Common myeloid progenitor, CD34-positive (primary cell): ENCODE measurements around the gene TNFAIP2.
A peak's percentile ranks its signal among the peaks of the same experiment; 100 is the strongest.

Experiments used
- CTCF ChIA-PET: fragments of 350-600 bp; sonication (Branson Sonifier 250); formaldehyde crosslinking; loops from one replicate; lab custom pipeline; 2021; ENCODE audit warnings: antibody characterized with exemption; lab: Charles Lee
- POLR2A ChIA-PET: fragments of 350-600 bp; sonication (Branson Sonifier 250); formaldehyde crosslinking; loops from one replicate; lab custom pipeline; 2021; ENCODE audit warnings: antibody characterized with exemption; lab: Charles Lee
- DNase-seq, 3 donors: peaks; one replicate each; pipeline versions ENCODE4 v3.0.0 to v3.0.0-alpha.2; 2013
- H3K27ac ChIP-seq, 2 experiments: 1 replicate in 1 of 2; 2 replicates in 1 of 2; pipeline ENCODE4 v1.7.0; 2013; ENCODE audit warnings: inconsistent platforms in 2 of 2, low read length in 2 of 2, mild to moderate bottlenecking in 2 of 2, low read depth in 1 of 2, moderate library complexity in 1 of 2; ENCODE audit not compliant: severe bottlenecking in 2 of 2, insufficient read depth in 1 of 2, poor library complexity in 1 of 2
- H3K27me3 ChIP-seq, 5 experiments: replicated peaks in 2 of 5; 1 replicate in 3 of 5; 2 replicates in 2 of 5; pipeline versions ENCODE4 v1.6.1 to v1.7.0; 2013; ENCODE audit warnings: low read length in 4 of 5, mild to moderate bottlenecking in 2 of 5, moderate library complexity in 2 of 5, inconsistent platforms in 1 of 5; ENCODE audit not compliant: insufficient read depth in 5 of 5, control insufficient read depth in 4 of 5
- H3K36me3 ChIP-seq, 4 experiments: 1 replicate in 2 of 4; 2 replicates in 2 of 4; pipeline versions ENCODE4 v1.6.1 to v1.7.0; 2013; ENCODE audit warnings: low read length in 3 of 4, control low read depth in 1 of 4, mild to moderate bottlenecking in 1 of 4; ENCODE audit not compliant: control insufficient read depth in 4 of 4, insufficient read depth in 4 of 4
- H3K4me1 ChIP-seq, 4 experiments: 1 replicate in 3 of 4; 2 replicates in 1 of 4; pipeline versions ENCODE4 v1.6.1 to v1.7.1; 2013; ENCODE audit warnings: low read length in 3 of 4, mild to moderate bottlenecking in 3 of 4, control low read depth in 1 of 4, inconsistent platforms in 1 of 4, moderate library complexity in 1 of 4; ENCODE audit not compliant: control insufficient read depth in 4 of 4, insufficient read depth in 4 of 4; ENCODE audit errors: control extremely low read depth in 1 of 4
- H3K4me3 ChIP-seq, 7 experiments: 1 replicate in 4 of 7; 2 replicates in 3 of 7; pipeline versions ENCODE4 v1.5.1 to v1.7.0; 2013; ENCODE audit warnings: mild to moderate bottlenecking in 7 of 7, low read length in 6 of 7, moderate library complexity in 6 of 7, inconsistent platforms in 2 of 7, low read depth in 2 of 7, control low read depth in 1 of 7; ENCODE audit not compliant: insufficient read depth in 4 of 7, control insufficient read depth in 1 of 7; ENCODE audit errors: extremely low read depth in 1 of 7
- H3K9me3 ChIP-seq, 5 experiments: 1 replicate in 4 of 5; 2 replicates in 1 of 5; pipeline versions ENCODE4 v1.6.1 to v1.7.1; 2013; ENCODE audit warnings: low read length in 4 of 5, mild to moderate bottlenecking in 2 of 5, inconsistent platforms in 1 of 5, low read depth in 1 of 5, moderate library complexity in 1 of 5; ENCODE audit not compliant: control insufficient read depth in 4 of 5, insufficient read depth in 2 of 5; ENCODE audit errors: control extremely low read depth in 1 of 5
- WGBS: methylation state at CpG from one replicate; pipeline ENCODE4 v1.1.5; 2013; ENCODE audit not compliant: insufficient coverage; 5-methylcytosine and 5-hydroxymethylcytosine counted together

Gene TNFAIP2

GRCh38 chr14:103102689-103103260 is 20.5 kb upstream of the TNFAIP2 start:
- ChIA-PET CTCF (interaction anchor here (0.5 to 12.2 kb wide), 13 partner anchors 7 to 1860 kb away, joined by 3 to 179 read pairs (median 5); partner anchors contain the start of gene EXOC3L4), POLR2A (interaction anchor here (0.9 kb wide), 1 partner anchor 38 kb away, joined by 4 read pairs; no protein-coding TSS in a partner anchor)
- no peak overlapping the region for H3K27ac ChIP-seq
- peaks cover 0 to 36% (median 25%) of the 10 kb centered on the region in 4 experiments for H3K4me1 ChIP-seq
- no peak for DNase-seq
- H3K27me3 ChIP-seq = peaks cover 0 to 41% (median 20%) of the 10 kb centered on the region in 5 experiments
- 37% methylated on average over 26 of the region's 39 CpGs for WGBS
- H3K36me3 ChIP-seq = no peaks in the 10 kb centered on the region
- peak overlapping the region in 1 of 7 experiments; percentile 17 for H3K4me3 ChIP-seq
- no peaks in the 10 kb centered on the region for H3K9me3 ChIP-seq

- WGBS = 13% methylated on average over 53 of the region's 68 CpGs
- H3K9me3 ChIP-seq = no peaks in the 10 kb centered on the region
- peak overlapping the region in 3 of 7 experiments; percentile 26 to 50 (median 39) for H3K4me3 ChIP-seq
- no peaks in the 10 kb centered on the region for H3K36me3 ChIP-seq
- peaks cover 0 to 41% (median 30%) of the 10 kb centered on the region in 4 experiments for H3K4me1 ChIP-seq
- ChIA-PET CTCF (interaction anchor here (0.6 to 12.2 kb wide), 21 partner anchors 8 to 1861 kb away, joined by 3 to 179 read pairs (median 7); partner anchors contain the start of genes EXOC3L4 and TNFAIP2), POLR2A (interaction anchor here (0.5 to 2.2 kb wide), 3 partner anchors 34 to 270 kb away, joined by 3 to 7 read pairs (median 4); no protein-coding TSS in a partner anchor)
- H3K27ac ChIP-seq = no peak overlapping the region
- peaks cover 0 to 41% (median 20%) of the 10 kb centered on the region in 5 experiments for H3K27me3 ChIP-seq
- peak; percentile 50 to 66 (median 59) for DNase-seq
These were observed 19.5 kb upstream of the TNFAIP2 start for GRCh38 chr14:103103461-103104388.

GRCh38 chr14:103104389-103104653 is 18.9 kb upstream of the TNFAIP2 start:
- CTCF ChIA-PET = interaction anchor here (0.6 to 12.2 kb wide), 28 partner anchors 9 to 411 kb away, joined by 3 to 179 read pairs (median 7); partner anchors contain the start of genes EXOC3L4, LBHD2 and TNFAIP2
- POLR2A ChIA-PET = interaction anchor here (0.5 to 2.2 kb wide), 3 partner anchors 33 to 269 kb away, joined by 3 to 7 read pairs (median 4); no protein-coding TSS in a partner anchor
- 8% methylated on average over 15 of the region's 20 CpGs for WGBS
- Histone ChIP-seq H3K36me3 (no peaks in the 10 kb centered on the region), H3K9me3 (no peaks in the 10 kb centered on the region), H3K4me3 (peak overlapping the region in 1 of 7 experiments; percentile 8), H3K4me1 (peaks cover 0 to 44% (median 32%) of the 10 kb centered on the region in 4 experiments), H3K27ac (no peak overlapping the region), H3K27me3 (peaks cover 0 to 41% (median 20%) of the 10 kb centered on the region in 5 experiments)
- no peak for DNase-seq

- Histone ChIP-seq H3K4me1 (peaks cover 0 to 48% (median 35%) of the 10 kb centered on the region in 4 experiments), H3K27ac (no peak overlapping the region), H3K4me3 (peak overlapping the region in 2 of 7 experiments; percentile 7 to 8), H3K27me3 (peaks cover 0 to 41% (median 20%) of the 10 kb centered on the region in 5 experiments), H3K9me3 (no peaks in the 10 kb centered on the region), H3K36me3 (no peaks in the 10 kb centered on the region)
- WGBS = 5% methylated on average over 39 of the region's 59 CpGs
- ChIA-PET CTCF (interaction anchor here (0.6 to 12.2 kb wide), 29 partner anchors 8 to 231 kb away, joined by 3 to 179 read pairs (median 7); partner anchors contain the start of genes EXOC3L4, LBHD2 and TNFAIP2), POLR2A (interaction anchor here (0.7 to 2.2 kb wide), 3 partner anchors 28 to 36 kb away, joined by 4 to 7 read pairs (median 5); no protein-coding TSS in a partner anchor)
- peak in 2 of 3 donors; percentile 72 to 75 for DNase-seq
These were observed 18.4 kb upstream of the TNFAIP2 start for GRCh38 chr14:103104654-103105452.

GRCh38 chr14:103105580-103106150 is 17.6 kb upstream of the TNFAIP2 start:
- H3K27ac ChIP-seq = no peak overlapping the region
- peaks cover 0 to 56% (median 43%) of the 10 kb centered on the region in 4 experiments for H3K4me1 ChIP-seq
- H3K9me3 ChIP-seq = no peaks in the 10 kb centered on the region
- POLR2A ChIA-PET = interaction anchor here (0.7 to 2.2 kb wide), 2 partner anchors 27 to 32 kb away, joined by 5 to 7 read pairs; no protein-coding TSS in a partner anchor
- H3K36me3 ChIP-seq = no peaks in the 10 kb centered on the region
- CTCF ChIA-PET = interaction anchor here (0.7 to 12.2 kb wide), 23 partner anchors 10 to 230 kb away, joined by 3 to 179 read pairs (median 9); partner anchors contain the start of genes EXOC3L4 and TNFAIP2
- WGBS = 60% methylated on average over 8 of the region's 9 CpGs
- DNase-seq = peak in 2 of 3 donors; percentile 67 to 75
- peaks cover 0 to 41% (median 20%) of the 10 kb centered on the region in 5 experiments for H3K27me3 ChIP-seq
- H3K4me3 ChIP-seq = no peak overlapping the region

GRCh38 chr14:103107455-103107854 is 15.8 kb upstream of the TNFAIP2 start:
- CTCF ChIA-PET = interaction anchor here (4.0 to 6.6 kb wide), 7 partner anchors 8 to 185 kb away, joined by 27 to 89 read pairs (median 41); partner anchors contain the start of gene EXOC3L4
- Histone ChIP-seq H3K4me3 (no peak overlapping the region), H3K4me1 (peaks cover 0 to 69% (median 57%) of the 10 kb centered on the region in 4 experiments), H3K36me3 (no peaks in the 10 kb centered on the region), H3K27ac (no peak overlapping the region), H3K27me3 (peaks cover 0 to 28% (median 13%) of the 10 kb centered on the region in 5 experiments), H3K9me3 (no peaks in the 10 kb centered on the region)
- 97% methylated on average over 23 of the region's 23 CpGs for WGBS
- DNase-seq = no peak
- POLR2A ChIA-PET = no interaction called here
